HG03135 (cell line): ENCODE results near the gene RANBP3.

Experiments used
- ATAC-seq: cut with Tn5 transposase; IDR thresholded peaks from one replicate; pipeline ENCODE4 v1.9.1; 2021; ENCODE audit warnings: mild to moderate bottlenecking, moderate library complexity; ENCODE audit not compliant: unreplicated experiment

RANBP3 gene

DNA sequence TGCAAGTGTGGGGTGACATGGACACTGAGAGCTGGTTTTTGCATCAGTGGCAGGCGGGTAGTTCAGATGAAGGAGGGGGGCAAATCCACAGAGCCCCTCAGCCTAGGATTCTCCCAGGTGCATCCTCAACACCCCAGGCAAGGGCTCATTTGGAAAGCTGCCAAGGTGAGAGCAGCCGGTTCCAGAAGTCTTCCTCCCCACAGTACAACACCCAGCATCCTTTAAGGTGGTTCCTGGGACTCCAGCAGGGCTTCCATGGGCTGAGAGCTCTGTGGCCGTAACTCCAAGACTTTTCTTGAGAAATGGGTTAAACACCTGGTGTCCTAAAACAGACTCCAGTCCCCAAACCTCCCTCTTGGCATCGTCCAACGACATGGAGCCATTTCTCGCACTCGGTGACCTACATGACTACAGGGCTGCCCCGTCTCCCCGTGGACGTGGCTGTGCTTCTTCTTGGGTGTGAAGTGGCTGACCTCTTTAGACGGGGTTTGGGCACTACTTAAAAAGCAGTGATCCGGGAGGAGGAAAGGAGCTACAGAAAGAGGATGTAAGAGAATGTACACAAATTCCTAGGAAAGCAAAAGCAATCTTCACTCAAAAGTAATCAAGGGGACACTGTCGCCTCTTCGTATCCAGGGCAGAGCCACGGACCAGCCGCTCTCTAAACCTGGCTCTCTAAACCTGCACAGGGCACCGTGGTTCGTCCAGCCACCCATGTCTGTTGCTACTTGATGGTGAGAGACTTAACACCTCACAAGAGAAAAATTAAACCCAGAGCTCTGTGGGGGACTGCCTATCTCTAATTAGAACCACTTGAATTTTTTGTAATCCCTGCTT lies 25.5 kb downstream of the RANBP3 start:
- no peak for ATAC-seq

DNA sequence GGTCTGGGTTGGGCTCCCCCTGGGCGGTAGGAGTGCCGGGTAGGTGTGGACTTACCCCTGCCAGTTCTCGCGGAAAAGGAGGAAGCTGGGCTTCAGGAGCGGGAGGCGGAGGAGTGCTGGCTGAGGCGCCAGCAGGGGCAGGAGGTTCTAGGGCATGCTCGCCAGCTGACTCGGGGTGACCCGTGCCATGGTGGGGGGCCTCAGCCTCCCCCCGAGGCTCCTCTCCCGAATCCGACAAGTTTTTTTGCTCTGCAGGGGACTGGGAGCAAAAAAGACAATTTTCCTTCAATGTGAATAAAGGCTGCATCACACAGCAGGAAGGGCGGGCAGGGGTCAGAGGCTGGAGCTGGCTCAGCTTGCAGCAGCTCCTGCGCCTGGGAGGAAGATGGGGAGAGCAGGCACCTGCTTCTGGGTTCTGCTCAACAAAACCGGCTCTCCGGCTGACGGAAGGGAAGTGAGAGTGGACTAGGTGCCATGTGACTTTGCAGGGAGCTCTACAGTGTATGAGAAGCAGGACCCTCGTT lies 26.5 kb downstream of the RANBP3 start:
- ATAC-seq, result no peak

DNA sequence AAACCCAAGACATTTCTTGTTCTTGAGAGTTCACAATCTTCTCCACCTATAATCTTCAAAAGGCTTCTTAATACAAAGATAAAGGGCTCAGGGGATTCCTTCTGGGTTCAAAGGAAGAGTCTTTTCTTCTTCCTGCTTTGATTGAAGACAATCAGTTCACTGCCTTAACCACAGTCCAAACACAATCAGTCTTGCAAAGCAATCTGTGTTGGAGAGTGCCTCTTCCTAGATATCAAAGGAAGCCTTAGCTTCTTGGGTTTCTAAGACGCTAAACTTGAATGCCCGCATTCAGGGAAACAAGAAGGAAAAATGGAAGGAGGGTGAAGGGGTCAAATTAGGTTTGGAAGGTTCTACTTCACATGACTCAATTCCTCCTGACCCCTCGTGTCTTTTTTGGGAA lies 27.2 kb downstream of the RANBP3 start:
- ATAC-seq, result no peak

DNA sequence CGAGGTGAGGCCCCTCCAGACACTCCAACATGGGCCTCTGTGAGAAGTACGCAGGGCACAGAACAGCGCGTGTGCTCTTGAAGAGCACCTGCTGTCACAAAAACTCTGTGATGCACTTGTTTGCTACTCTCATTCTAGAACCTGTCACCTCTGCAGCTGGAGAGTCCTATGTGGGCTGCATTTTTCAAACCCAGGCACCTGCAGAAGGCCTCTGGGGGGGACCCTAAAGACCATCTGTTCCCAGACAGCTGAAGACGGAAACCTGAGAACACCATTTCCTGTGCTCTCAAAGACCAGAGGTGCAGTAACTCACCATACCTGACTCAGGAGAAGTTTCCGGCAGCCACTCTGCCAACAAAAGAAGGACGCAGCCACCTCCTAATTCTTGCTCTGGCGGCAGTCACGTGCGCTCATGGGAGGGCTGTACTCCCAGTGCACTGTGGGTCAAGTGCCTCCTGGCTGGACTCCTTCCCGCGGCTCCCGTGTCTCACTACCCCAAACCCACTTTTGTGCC lies 28.1 kb downstream of the RANBP3 start:
- ATAC-seq, result no peak

DNA sequence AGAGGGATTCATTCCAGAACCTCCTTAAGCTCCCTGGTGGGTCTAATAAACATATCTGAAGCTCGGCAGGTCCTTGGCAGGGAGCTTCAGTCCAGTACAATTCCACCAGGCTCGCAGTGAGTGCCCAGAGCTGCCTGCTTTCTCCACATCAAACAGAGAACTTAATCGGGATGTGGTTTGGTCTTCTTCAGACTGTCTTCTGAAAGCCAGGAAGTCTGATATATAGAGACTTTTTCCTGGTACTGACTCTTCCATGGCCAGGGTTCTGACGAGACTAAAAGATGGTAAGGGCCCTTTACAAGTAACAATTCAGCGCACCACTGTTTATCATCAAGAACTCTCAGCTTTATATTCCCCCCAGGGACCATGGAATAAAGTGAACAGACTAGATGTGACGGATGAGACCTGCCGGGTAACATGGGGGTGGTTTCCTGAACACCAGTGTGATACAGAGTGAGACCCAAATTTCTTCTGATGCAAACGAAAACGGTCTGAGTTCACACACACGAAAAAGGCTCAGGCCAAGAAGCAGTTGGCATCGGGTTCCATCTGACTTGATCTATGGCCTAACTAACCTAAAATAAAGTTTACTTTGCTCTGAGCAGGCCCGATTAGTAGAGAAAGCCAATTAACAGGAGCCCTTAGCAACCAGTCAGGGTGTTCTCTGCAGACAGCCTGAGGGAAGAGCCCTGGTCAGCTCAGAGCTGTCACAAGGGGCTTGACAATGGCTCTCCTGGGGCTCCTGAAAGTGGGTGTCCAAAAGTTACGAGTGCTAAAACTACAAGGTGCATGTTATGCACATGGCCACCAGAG lies 29.0 kb downstream of the RANBP3 start:
- ATAC-seq, result no peak

DNA sequence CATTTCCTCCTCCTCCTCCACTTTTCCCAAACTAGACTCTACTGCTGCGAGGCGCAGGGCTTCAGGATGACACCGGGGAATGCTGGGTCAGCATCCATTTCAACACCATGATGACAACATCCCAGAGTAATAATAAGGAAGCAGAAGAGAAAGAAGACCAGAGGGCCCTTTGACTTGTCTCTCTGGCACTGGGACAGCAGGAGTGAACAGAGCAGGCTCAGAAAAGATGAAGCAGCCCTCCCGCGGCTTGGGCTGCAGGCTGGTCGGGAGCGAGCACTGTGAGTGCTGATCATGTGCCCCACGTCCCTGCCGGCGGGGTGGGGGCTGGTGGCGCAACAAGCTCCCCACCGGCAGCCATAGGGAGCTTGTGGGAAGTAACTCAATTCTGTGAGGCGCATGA lies 30.5 kb downstream of the RANBP3 start:
- ATAC-seq, result no peak

DNA sequence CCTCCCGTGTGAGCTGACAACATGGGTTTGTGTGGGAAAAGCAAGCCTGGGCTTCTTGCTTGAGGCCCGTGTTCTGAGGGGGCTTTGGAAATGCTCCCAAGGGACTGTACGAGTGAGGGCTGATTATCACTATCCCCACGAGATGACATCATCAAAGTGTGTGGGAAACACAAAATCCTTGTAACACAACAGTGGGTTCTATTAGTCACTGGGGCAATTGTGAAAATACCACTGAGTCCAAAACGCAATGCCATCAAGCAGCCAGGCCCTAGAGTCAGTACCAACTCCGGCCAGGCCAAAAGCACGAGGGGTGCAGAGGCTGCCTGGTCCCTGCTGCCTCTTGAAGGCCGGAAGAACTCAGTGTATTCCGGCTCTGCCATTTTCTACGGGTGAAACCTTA lies 34.3 kb downstream of the RANBP3 start:
- no peak for ATAC-seq

DNA sequence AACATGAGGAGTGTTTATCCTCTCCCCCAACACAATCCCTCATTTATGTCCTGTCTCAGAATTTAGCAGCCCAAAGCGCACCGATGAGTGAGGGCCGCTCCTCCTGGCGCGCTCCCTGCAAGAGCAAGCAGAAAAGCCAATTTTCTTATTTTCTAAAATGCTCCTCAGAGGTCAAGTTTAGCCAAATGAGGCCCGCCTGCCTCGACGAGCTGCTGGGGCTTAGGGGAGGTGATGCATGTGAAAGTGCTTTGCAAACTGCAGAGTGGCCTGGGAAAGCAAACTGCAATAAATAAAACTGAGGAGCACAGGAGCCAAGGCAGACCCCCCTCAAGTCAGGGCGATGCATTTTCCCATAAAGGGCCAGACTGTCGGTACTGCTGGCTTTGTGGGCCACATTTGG lies 34.9 kb downstream of the RANBP3 start:
- ATAC-seq, result no peak

DNA sequence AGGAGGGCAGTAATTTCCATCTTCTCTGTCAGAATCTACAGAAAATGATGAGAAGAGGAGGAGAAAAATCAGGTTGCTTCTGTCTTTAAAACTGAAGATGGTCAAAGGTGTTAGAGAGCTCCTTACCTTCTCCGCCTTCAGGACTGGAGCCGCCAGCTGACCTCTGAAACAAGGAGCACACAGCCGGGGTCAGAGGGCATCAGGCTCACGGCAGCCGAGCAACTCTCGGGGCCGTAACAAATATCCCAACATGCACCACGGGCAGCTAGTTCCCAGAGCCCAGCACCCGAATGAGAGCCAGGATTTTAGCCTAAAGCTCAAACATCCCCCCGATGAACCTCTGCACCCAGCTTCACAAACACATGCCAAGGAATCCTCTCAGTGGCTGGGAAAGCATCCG lies 36.3 kb downstream of the RANBP3 start:
- ATAC-seq, result no peak

DNA sequence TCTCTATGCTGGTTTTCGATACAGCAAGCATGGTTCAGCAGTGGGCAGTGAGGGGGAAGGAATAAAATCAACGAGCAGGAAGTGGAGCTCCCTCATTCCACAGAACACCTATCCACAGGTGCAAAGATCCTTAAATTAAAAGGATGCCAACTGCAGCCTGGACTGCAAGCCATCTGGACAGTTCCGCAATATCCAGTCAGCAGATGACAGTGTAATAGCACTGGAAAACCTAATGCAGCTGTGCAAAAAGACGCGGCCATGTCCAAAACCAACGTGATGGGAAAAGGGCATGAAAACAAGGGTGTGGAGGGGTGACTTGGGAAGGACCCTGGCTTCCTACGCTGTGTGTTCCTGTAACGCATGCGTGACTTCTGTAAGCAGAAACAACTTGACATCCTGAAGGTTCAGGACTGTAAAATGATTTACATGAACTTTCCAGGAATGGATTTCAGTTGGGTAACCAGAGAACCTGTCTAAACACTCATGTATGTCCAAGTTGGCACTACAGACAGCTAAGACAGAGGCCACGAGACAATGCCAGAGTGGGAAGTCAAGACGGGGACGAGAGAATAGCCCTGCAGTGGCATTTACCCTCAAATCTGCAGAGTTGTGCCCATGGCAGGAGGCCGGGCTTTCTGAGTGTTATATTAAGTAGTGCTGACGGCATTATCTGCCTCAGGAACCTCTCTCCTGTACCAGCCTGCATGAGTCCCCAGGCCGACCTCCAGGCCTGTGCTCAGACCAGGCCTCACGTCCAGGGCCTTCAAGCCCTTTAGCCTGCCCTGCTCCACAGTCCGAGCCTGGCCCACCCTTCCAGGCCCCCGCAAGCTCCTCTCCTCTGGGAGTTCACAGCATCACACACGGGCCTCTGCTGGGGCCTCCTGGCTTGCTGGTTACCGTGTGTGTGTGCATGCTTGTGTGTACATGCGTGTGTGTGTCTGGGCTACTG lies 37.4 kb downstream of the RANBP3 start:
- no peak for ATAC-seq

DNA sequence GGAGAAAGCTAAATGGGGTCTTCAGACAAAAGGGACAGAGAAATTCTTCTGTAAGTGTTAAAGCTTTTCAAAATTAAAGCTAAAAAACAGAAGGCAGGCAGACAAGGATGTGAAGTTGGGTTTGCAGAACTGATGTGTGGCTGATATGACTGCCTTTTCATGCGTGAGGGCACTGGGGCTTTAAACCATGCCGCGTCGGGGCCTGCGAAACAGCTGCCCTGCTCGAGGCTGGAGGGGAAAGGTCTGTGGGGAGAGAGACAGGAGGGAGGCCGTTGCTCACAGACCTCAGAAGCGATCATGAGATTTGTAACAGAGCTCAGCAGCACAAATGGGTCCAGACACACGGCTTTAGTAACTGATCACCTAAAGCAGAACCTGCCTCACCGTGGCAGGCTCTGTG lies 40.4 kb downstream of the RANBP3 start:
- ATAC-seq, result no peak

DNA sequence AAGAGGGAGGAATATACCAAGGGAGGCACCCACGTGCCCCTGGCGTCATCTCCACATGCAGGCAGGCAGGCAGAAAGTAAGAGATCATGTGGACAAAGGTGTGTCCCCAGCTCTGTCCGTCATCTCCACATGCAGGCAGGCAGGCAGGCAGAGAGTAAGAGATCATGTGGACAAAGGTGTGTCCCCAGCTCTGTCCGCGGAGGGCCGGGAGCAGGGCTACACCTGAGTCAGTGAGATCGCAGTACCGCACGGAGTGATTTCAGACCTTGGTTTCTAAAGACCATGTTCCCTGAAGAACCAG lies 41.7 kb downstream of the RANBP3 start:
- no peak for ATAC-seq

DNA sequence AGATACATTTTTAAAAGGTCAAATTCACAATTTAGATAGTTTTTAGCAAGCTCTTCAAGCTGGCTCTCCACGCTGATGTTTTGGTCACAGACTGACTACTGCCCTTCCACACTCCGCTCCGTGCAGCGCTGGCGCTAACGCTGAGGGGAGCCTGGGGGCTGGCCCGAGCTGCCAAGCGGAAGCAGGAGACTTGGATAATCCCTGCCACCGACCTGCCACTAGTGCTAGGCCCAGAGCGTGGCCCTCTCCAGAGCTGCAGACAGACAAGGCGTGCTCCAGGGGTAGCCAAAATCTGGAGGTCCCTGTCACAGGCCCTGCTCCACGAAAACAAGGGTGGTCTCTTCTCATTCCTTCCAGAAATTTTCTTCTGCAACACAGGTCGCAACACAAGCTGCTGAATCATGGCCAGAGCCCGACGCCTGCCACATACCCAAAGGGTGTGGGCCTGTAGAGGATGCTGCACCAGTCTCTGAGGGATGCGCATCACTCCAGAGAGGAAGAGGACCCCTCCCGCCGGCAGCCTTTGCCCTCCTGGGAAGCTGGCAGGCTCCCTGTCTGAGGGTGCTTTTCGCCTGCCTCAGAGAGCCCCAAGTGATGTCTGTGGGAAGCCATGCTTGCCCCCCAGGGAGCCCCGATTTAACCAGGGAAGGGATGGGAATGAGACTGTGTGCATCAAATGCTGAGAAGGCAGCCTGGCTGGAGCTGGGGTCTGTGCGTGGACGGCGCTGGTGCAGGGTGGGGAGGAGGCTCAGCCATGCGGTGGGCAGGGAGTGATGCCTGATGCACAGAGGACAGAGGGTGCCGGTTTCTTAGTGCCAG lies 42.3 kb downstream of the RANBP3 start:
- no peak for ATAC-seq

DNA sequence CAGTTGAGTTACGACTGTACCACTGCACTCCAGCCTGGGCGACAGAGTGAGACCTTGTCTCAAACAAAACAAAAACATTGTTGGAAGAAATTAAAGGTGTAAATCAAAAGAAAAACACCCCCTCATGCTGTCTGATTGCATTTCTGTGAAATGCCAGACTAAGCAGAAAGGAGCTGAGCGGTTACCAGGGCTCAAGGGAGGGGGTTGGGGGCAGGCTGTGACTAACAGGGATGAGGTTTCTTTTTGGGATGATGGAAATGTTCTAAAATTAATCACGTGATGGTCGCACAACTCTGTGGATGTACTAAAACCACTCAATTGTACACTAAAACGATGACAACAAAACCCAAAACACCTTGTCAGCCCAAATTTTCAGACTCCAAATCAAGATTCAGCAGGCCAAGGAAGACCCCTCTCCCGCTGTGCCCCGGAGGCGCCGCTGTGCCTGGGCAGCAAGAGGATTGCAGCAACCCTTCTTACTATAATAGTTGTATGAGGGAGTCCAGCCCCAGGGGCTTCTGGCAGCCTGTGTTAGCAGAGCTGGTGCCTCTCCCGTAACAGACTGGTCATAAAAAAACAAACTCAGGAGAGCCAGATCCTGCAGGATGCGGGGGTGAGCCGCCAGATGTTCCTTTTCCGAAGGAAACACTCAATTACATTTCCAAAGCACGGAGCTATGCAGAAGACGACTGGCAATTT lies 43.0 kb downstream of the RANBP3 start:
- no peak for ATAC-seq

DNA sequence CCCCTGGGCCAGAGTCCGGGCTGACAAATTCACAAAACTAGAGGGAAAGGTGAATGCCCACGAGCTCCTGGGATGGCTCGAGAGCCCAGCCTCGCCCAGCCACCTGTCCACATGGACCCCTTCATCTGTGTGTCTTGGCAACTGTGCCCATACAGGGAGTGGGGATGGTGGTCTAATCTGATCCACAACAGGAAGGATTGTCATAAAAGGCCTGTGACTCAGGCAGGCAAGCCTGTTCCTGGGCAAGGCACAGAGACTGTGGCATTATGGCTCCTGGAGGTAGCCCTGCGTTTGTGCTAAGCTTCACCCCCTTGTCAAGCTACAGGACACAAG lies 43.9 kb downstream of the RANBP3 start:
- ATAC-seq, result no peak

DNA sequence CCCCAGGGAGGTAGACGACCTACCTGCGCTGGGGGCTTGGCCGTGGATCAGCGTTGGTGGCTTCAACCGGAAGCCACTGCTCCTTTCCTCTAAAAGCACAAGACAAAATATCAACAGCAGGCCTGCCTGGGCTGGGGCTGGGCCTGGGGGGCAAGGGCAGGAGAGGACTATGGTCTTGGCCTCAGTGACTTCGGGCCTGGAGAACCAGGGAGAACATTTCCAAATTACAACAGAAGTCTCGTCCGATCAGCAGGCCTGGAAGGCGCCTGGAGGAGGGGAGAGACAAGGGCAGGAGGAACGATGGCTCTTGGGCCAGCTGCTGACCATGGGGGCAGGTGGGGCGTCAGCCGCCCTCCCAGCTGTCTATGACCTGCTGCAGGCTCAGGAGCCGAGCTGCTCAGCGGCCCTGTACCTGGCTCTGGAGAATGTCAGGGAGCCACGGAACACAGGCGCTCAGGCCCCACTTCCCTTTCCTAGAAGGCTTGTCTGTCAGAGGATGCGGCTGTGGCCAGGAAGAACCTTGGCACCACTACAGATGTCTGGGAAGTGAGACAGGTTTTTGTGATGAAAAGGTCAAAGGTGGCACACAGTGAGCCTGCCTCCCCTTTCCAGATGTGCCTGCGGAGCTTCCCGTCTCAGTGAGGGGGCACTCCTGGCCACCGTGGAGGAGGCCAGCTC lies 44.4 kb downstream of the RANBP3 start:
- no peak for ATAC-seq

DNA sequence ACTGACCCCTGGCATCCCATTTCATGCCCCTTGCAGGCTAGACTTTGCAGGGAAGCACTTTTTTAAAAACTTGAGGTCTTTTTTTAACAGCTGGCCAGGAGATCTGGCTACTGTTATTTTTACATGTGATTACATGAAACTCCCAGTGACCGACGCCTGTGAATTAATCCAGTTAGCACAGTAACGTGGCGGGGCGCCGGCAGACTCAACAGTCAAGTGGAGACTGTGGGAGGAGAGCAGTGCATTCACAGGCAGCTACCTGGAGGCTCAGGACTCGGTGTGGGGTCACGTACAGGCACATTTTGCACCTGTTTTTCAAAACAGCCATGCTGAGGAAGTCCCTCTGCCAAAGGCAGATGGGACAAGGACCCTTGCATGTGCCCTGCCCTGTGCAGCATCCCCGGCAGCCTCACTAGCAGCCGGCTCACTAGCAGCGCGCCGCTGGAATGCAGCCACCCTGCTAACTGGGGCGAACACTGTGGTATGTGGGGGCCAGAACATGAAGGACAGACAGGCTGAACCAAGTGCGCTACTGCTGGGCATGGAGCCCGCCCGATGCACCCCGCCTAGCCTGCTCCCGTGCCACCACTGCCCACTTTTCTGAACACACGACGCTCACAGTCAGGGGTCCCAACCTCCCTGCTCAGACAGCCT lies 45.2 kb downstream of the RANBP3 start:
- ATAC-seq, result no peak

DNA sequence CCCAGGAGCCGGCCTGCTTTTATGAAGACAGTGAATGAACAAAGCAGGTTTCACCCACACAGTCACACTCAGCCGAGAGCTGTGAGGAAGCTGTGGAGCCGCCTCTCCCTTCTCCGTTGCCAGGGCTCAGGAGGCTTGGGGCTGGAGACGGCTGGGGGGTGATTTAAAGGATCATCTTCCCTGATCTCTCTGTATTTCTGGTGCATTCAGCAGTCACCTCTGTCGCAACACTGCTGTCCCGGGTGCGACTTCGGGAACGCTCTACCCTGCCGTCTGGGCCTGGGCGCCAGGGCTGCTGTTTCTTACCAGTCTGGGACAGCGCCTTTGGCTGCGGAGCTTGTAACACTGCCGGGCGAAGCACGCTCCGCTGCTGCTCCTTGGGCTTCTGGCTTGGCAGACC lies 45.8 kb downstream of the RANBP3 start:
- no peak for ATAC-seq

DNA sequence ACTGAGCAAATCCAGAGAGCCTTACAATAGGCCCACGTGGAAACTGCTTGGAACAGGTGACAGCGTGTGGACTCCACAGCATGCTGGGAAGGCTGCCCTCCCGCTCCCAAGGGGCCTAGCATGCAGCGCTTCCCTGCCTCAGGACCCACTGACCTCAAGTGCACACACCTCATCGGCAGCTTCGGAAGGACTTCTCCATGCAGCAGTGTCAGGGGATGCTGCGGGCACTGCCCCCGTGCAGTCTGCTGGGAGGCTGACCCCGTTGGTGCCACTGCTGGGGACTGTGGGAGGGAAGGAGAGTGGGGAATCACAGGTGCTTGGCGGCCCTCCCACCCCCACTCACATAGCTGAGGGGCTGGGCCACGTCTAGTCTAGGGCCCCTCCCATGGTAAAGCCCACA lies 46.7 kb downstream of the RANBP3 start:
- no peak for ATAC-seq
